Stimulated activated CD4-positive, alpha-beta T cell treated with anti-CD3 and anti-CD28 coated beads, Interleukin-4, amount 100 ng/mL, for 1 hour (primary cell): ENCODE measurements around the gene TRAPPC5.

ENCODE experiments used
- DNase-seq: peaks from one replicate; pipeline ENCODE4 v3.0.0-alpha.2; 2020

The TRAPPC5 gene

GRCh38 chr19:7646426-7646700 is 34.3 kb upstream of the TRAPPC5 start:
- DNase-seq, result no peak

GRCh38 chr19:7647156-7647555 is 33.5 kb upstream of the TRAPPC5 start:
- no peak for DNase-seq

- no peak for DNase-seq
Observed at GRCh38 chr19:7648265-7649014, 32.2 kb upstream of the TRAPPC5 start.

GRCh38 chr19:7650148-7650547 is 30.5 kb upstream of the TRAPPC5 start:
- DNase-seq, result no peak

GRCh38 chr19:7652061-7652641 is 28.5 kb upstream of the TRAPPC5 start:
- peak; percentile 85 for DNase-seq

GRCh38 chr19:7654401-7654800 is 26.2 kb upstream of the TRAPPC5 start:
- no peak for DNase-seq

GRCh38 chr19:7655581-7655980 is 25.1 kb upstream of the TRAPPC5 start:
- no peak for DNase-seq

GRCh38 chr19:7657131-7657751 is 23.4 kb upstream of the TRAPPC5 start:
- DNase-seq, result no peak

- no peak for DNase-seq
Observed at GRCh38 chr19:7658219-7658686, 22.4 kb upstream of the TRAPPC5 start.

- DNase-seq, result no peak
Observed at GRCh38 chr19:7661744-7662538, 18.7 kb upstream of the TRAPPC5 start.

- DNase-seq, result no peak
Observed at GRCh38 chr19:7662657-7663056, 18.0 kb upstream of the TRAPPC5 start.

- no peak for DNase-seq
Observed at GRCh38 chr19:7663706-7664105, 16.9 kb upstream of the TRAPPC5 start.

GRCh38 chr19:7665076-7665475 is 15.6 kb upstream of the TRAPPC5 start:
- DNase-seq, result no peak

GRCh38 chr19:7668842-7669241 is 11.8 kb upstream of the TRAPPC5 start, which contains the start of gene RETN:
RETN (plus strand) TSS chr19:7669049; CDS start chr19:7669327, 278 bp downstream.
- no peak for DNase-seq

- DNase-seq, result no peak
Observed at GRCh38 chr19:7669641-7670040, 11.0 kb upstream of the TRAPPC5 start.

GRCh38 chr19:7670150-7670783 is 10.4 kb upstream of the TRAPPC5 start:
- DNase-seq, result no peak

GRCh38 chr19:7670790-7671189 is 9.8 kb upstream of the TRAPPC5 start:
- no peak for DNase-seq

GRCh38 chr19:7672522-7672921 is 8.1 kb upstream of the TRAPPC5 start:
- DNase-seq, result no peak

GRCh38 chr19:7674010-7675005 is 6.3 kb upstream of the TRAPPC5 start:
- peak; percentile 32 for DNase-seq

- no peak for DNase-seq
Observed at GRCh38 chr19:7676376-7676775, 4.3 kb upstream of the TRAPPC5 start.

- no peak for DNase-seq
Observed at GRCh38 chr19:7676854-7677253, 3.8 kb upstream of the TRAPPC5 start, which contains the start of gene MCEMP1. MCEMP1 (plus strand) TSS chr19:7677090; CDS start chr19:7677121, 31 bp downstream.
